ENCODE measurements around the gene WWOX.

The WWOX gene

DNA sequence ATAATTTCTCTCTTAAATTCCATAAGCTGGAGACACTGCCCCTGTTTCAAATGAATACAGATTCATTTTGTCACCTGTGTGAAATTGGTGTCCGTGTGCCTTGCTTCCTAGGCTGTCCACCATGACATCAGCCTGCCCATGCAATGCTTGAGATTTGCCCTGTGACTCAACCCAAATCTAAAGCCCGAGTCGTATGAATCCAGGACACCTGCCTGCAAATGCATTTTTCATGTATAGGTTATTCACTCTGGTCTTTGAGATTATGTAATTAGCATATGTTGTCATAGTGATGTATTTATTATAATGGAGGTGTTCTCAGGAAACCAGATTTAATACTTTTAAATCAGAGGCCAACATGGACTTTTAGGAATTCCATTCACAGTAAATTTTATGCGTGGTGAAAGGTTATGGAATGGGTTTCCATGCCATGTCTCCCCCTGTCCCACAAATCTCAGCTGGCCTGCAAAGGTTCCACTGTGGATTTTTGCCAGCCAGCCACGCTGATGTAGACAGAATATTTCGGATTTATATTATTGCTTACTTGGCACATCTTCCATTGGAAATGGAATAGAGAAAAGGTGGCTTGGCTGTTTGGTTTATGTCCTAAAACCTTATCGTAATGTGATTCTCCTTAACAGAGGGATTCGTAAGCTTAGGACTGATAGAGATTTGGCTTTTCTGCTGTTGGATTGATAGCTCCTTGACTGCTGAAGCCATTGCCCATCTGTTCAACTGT lies 551.1 kb downstream of the WWOX start:
- Histone ChIP-seq H4K5ac (ENCODE audit: low read length) (no peak overlapping the region), H3K4me3 (ENCODE audit: low read length) (no peak overlapping the region), H3K9ac (ENCODE audit: low read length) (no peak overlapping the region), H3K27me3 (ENCODE audit: insufficient read depth, low read length, poor library complexity) (no peaks in the 10 kb centered on the region), H3K23ac (ENCODE audit: low read length) (no peak overlapping the region), H3K4me2 (ENCODE audit: low read length) (no peak overlapping the region), H2AK5ac (ENCODE audit: low read length) (no peak overlapping the region), H3K4me1 (ENCODE audit: control insufficient read depth, low read depth, low read length) (no peaks in the 10 kb centered on the region), H2BK15ac (replicated peaks; ENCODE audit: low read depth) (no peak overlapping the region), H2BK120ac (ENCODE audit: low read depth, low read length) (no peak overlapping the region), H3K56ac (ENCODE audit: low read length) (no peak overlapping the region), H3K18ac (ENCODE audit: low read length) (no peak overlapping the region), H3K36me3 (ENCODE audit: control insufficient read depth, insufficient read depth, low read length) (no peaks in the 10 kb centered on the region), H3K4ac (ENCODE audit: low read depth, low read length) (no peak overlapping the region), H2BK5ac (ENCODE audit: low read length) (no peak overlapping the region), H3K27ac (ENCODE audit: low read depth, low read length) (no peak overlapping the region), H3K79me2 (ENCODE audit: control insufficient read depth, insufficient read depth, low read length) (no peaks in the 10 kb centered on the region), H4K8ac (ENCODE audit: low read depth, low read length) (no peak overlapping the region), H3K79me1 (ENCODE audit: low read length) (no peaks in the 10 kb centered on the region)
- DNase-seq: no peak
- WGBS (ENCODE audit: extremely low coverage, insufficient coverage, low lambda C conversion rate): no CpG with 5 or more reads among the region's 8 CpGs

DNA sequence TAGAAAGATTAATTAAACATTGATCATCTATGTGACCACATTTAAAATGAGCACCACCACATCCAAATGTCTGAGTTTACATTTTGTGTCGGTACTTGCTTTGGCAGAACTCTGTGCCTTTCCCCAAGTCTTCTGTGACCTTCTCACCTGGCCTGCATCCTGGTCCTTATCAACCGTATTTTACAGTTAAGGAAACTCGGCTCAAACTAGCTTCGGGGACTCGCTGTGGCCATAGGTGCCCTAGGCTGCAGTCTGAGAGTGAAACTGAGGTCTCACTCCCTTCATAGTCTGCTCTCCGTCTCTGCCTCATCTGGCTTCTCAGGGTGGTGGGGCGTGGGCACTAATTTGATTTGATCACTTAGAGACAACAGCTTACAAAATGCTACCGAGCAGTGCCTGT lies 555.5 kb downstream of the WWOX start:
- WGBS (ENCODE audit: extremely low coverage, insufficient coverage, low lambda C conversion rate): no CpG with 5 or more reads among the region's 8 CpGs
- H2BK15ac ChIP-seq (replicated peaks; ENCODE audit: low read depth): no peak overlapping the region
- no peak overlapping the region for H2BK120ac ChIP-seq (ENCODE audit: low read depth, low read length)

DNA sequence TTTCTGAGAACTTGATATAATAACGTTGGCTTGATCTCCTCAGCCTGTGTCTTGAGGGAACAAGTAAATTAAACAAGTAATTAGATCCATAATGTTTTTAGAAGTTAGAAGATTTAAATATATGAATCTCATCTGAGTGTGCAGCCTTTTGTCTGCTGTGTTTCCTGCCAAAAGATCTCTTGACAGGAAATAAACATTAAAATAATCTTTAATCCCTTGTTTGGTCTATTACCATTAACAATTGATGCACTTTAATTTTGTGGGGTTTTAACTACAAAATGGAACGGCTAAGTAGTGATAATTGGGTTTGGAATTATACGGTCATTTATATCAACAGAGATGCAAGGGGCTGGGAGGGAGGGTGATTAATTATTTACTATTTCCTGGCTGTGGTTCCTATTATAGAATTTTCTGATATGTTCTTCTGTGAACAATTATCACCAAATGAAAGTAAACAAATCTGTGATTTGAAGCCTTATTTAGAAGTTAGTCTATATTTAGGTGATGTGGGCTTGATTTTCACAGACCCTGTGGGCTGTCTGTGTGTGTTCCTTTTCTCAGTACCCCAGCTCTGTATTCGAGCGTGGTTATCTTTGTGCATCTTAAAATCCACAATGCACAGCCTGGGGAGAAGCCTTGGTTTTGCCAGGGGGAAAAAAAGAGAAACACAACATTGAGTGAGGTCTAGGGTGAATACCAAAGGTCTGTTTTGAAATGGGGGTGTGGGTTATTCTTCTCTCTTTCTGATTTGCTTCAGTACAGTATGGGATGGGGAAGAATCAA lies 556.1 kb downstream of the WWOX start:
- no peak overlapping the region for H4K8ac ChIP-seq (ENCODE audit: low read depth, low read length)
- no peak overlapping the region for H3K4me3 ChIP-seq (ENCODE audit: low read length)
- no peak overlapping the region for H3K27ac ChIP-seq (ENCODE audit: low read depth, low read length)
- H4K5ac ChIP-seq (ENCODE audit: low read length): no peak overlapping the region
- H2BK5ac ChIP-seq (ENCODE audit: low read length): no peak overlapping the region
- no peak overlapping the region for H3K9ac ChIP-seq (ENCODE audit: low read length)
- H3K4ac ChIP-seq (ENCODE audit: low read depth, low read length): no peak overlapping the region
- no peak overlapping the region for H3K4me2 ChIP-seq (ENCODE audit: low read length)
- no peaks in the 10 kb centered on the region for H3K36me3 ChIP-seq (ENCODE audit: control insufficient read depth, insufficient read depth, low read length)
- H3K18ac ChIP-seq (ENCODE audit: low read length): no peak overlapping the region
- no peak overlapping the region for H2BK120ac ChIP-seq (ENCODE audit: low read depth, low read length)
- H3K27me3 ChIP-seq (ENCODE audit: insufficient read depth, low read length, poor library complexity): no peaks in the 10 kb centered on the region
- no peak overlapping the region for H3K23ac ChIP-seq (ENCODE audit: low read length)
- H3K56ac ChIP-seq (ENCODE audit: low read length): no peak overlapping the region
- DNase-seq: no peak
- no peaks in the 10 kb centered on the region for H3K79me2 ChIP-seq (ENCODE audit: control insufficient read depth, insufficient read depth, low read length)
- H3K79me1 ChIP-seq (ENCODE audit: low read length): no peaks in the 10 kb centered on the region
- no peak overlapping the region for H2AK5ac ChIP-seq (ENCODE audit: low read length)
- no peak overlapping the region for H2BK15ac ChIP-seq (replicated peaks; ENCODE audit: low read depth)
- WGBS (ENCODE audit: extremely low coverage, insufficient coverage, low lambda C conversion rate): no CpG with 5 or more reads among the region's 5 CpGs
- no peaks in the 10 kb centered on the region for H3K4me1 ChIP-seq (ENCODE audit: control insufficient read depth, low read depth, low read length)

More for the DNA sequence above, 555.5 kb downstream of the WWOX start:
- H3K36me3 ChIP-seq (ENCODE audit: control insufficient read depth, insufficient read depth, low read length): no peaks in the 10 kb centered on the region
- H3K9ac ChIP-seq (ENCODE audit: low read length): no peak overlapping the region
- no peaks in the 10 kb centered on the region for H3K27me3 ChIP-seq (ENCODE audit: insufficient read depth, low read length, poor library complexity)
- no peak overlapping the region for H3K4me3 ChIP-seq (ENCODE audit: low read length)
- H3K18ac ChIP-seq (ENCODE audit: low read length): no peak overlapping the region
- no peak overlapping the region for H4K8ac ChIP-seq (ENCODE audit: low read depth, low read length)
- no peaks in the 10 kb centered on the region for H3K4me1 ChIP-seq (ENCODE audit: control insufficient read depth, low read depth, low read length)
- H2AK5ac ChIP-seq (ENCODE audit: low read length): no peak overlapping the region
- DNase-seq: no peak
- no peak overlapping the region for H3K4me2 ChIP-seq (ENCODE audit: low read length)
- H3K79me1 ChIP-seq (ENCODE audit: low read length): no peaks in the 10 kb centered on the region
- no peak overlapping the region for H3K56ac ChIP-seq (ENCODE audit: low read length)
- H2BK5ac ChIP-seq (ENCODE audit: low read length): no peak overlapping the region
- H3K27ac ChIP-seq (ENCODE audit: low read depth, low read length): no peak overlapping the region
- H3K23ac ChIP-seq (ENCODE audit: low read length): no peak overlapping the region
- H3K79me2 ChIP-seq (ENCODE audit: control insufficient read depth, insufficient read depth, low read length): no peaks in the 10 kb centered on the region
- no peak overlapping the region for H3K4ac ChIP-seq (ENCODE audit: low read depth, low read length)
- H4K5ac ChIP-seq (ENCODE audit: low read length): no peak overlapping the region

DNA sequence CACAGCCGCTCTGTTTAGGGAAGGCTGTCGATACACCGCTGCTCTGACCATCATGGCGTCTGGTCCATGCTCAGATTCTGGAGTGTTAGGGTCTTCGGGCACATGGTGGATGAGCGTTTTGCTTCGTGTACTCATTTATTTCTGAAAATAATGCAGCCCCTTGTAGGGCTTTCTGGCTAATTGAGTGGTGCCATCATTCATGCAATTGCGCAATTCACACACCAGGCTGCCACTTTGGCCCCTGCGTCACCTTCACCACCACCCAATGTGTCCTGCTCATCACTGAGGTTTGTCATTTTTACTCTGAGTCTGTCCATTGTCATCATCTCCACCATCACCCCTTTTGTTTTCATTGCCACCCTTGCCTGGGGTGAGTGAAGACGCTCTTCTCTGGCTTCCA lies 557.4 kb downstream of the WWOX start:
- no peak for DNase-seq
- no peaks in the 10 kb centered on the region for H3K36me3 ChIP-seq (ENCODE audit: control insufficient read depth, insufficient read depth, low read length)
- no peak overlapping the region for H3K4me3 ChIP-seq (ENCODE audit: low read length)
- no peak overlapping the region for H2BK15ac ChIP-seq (replicated peaks; ENCODE audit: low read depth)
- H3K79me2 ChIP-seq (ENCODE audit: control insufficient read depth, insufficient read depth, low read length): no peaks in the 10 kb centered on the region
- no peaks in the 10 kb centered on the region for H3K79me1 ChIP-seq (ENCODE audit: low read length)
- H4K8ac ChIP-seq (ENCODE audit: low read depth, low read length): no peak overlapping the region
- no peak overlapping the region for H3K56ac ChIP-seq (ENCODE audit: low read length)
- H3K27me3 ChIP-seq (ENCODE audit: insufficient read depth, low read length, poor library complexity): no peaks in the 10 kb centered on the region
- no peak overlapping the region for H3K23ac ChIP-seq (ENCODE audit: low read length)
- H2BK120ac ChIP-seq (ENCODE audit: low read depth, low read length): no peak overlapping the region
- no peak overlapping the region for H4K5ac ChIP-seq (ENCODE audit: low read length)
- no peak overlapping the region for H3K18ac ChIP-seq (ENCODE audit: low read length)
- no peak overlapping the region for H3K27ac ChIP-seq (ENCODE audit: low read depth, low read length)
- WGBS (ENCODE audit: extremely low coverage, insufficient coverage, low lambda C conversion rate): no CpG with 5 or more reads among the region's 10 CpGs
- H2BK5ac ChIP-seq (ENCODE audit: low read length): no peak overlapping the region
- H2AK5ac ChIP-seq (ENCODE audit: low read length): no peak overlapping the region
- no peak overlapping the region for H3K4ac ChIP-seq (ENCODE audit: low read depth, low read length)
- no peak overlapping the region for H3K4me2 ChIP-seq (ENCODE audit: low read length)
- no peak overlapping the region for H3K9ac ChIP-seq (ENCODE audit: low read length)
- H3K4me1 ChIP-seq (ENCODE audit: control insufficient read depth, low read depth, low read length): no peaks in the 10 kb centered on the region

DNA sequence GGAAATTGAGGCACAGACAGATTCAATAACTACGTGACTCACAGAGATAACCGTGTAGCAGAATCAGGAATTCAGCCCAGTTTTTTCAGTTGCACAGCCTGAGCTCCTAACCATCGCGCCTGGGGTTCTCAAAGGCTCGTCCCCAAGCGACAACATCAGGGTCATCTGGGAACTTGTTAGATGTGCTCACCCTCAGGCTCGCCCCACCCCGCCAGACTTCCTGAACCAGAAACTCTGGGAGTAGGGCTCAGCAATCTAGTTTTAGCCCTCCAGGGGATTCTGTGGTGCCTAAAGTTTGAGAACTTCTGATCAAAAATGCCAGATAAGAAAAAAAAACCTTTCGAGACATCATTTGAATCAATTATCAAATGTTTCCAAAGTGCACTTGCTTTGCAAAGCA lies 559.8 kb downstream of the WWOX start:
- Histone ChIP-seq H3K23ac (ENCODE audit: low read length) (no peak overlapping the region), H3K79me2 (ENCODE audit: control insufficient read depth, insufficient read depth, low read length) (no peaks in the 10 kb centered on the region), H3K18ac (ENCODE audit: low read length) (no peak overlapping the region), H3K4me1 (ENCODE audit: control insufficient read depth, low read depth, low read length) (no peaks in the 10 kb centered on the region), H4K5ac (ENCODE audit: low read length) (no peak overlapping the region), H4K8ac (ENCODE audit: low read depth, low read length) (no peak overlapping the region), H3K56ac (ENCODE audit: low read length) (no peak overlapping the region), H3K36me3 (ENCODE audit: control insufficient read depth, insufficient read depth, low read length) (no peaks in the 10 kb centered on the region), H3K27me3 (ENCODE audit: insufficient read depth, low read length, poor library complexity) (no peaks in the 10 kb centered on the region), H3K4ac (ENCODE audit: low read depth, low read length) (no peak overlapping the region), H3K27ac (ENCODE audit: low read depth, low read length) (no peak overlapping the region), H3K4me2 (ENCODE audit: low read length) (no peak overlapping the region), H3K4me3 (ENCODE audit: low read length) (no peak overlapping the region), H3K9ac (ENCODE audit: low read length) (no peak overlapping the region), H2AK5ac (ENCODE audit: low read length) (no peak overlapping the region), H3K79me1 (ENCODE audit: low read length) (no peaks in the 10 kb centered on the region), H2BK120ac (ENCODE audit: low read depth, low read length) (no peak overlapping the region), H2BK5ac (ENCODE audit: low read length) (no peak overlapping the region), H2BK15ac (replicated peaks; ENCODE audit: low read depth) (no peak overlapping the region)
- no peak for DNase-seq
- WGBS (ENCODE audit: extremely low coverage, insufficient coverage, low lambda C conversion rate): no CpG with 5 or more reads among the region's 9 CpGs

Measured in mesendoderm (in vitro differentiated cells).